ENCODE data around the gene NCAN.
"Not testable (repeated sequence)": the region's sequence is repeated elsewhere in the genome, so short reads cannot be mapped to it uniquely, and the experiment has no call there.

Gene NCAN

DNA sequence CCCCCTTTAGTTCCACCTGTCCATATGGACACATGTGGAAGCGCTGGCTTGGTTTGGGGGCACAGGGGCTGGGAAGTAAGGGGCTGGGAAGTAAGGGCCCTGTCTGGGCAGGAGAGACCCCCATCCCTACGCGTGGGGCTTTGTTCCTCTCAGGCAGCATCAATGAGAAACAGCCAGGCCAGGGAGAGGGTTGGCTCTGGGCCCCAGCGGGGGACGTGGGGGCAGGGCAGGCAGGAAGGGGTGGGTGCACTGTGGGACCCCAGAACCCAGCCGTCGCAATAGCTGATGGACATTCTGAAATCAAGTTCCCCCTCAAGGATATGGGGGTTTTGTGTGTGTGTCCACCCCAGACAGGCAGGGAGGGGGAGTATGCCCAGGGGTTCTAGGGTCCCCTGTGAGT is 1.2 kb downstream of the NCAN start:
- H3K27ac ChIP-seq, result no peak overlapping the region

GRCh38 chr19:19213426-19214158 is 1.8 kb downstream of the NCAN start:
- H3K27ac ChIP-seq, result no peak overlapping the region
- TF ChIP-seq CTCF (conservative IDR thresholded peaks at IDR 0.05), result no peak

More for the DNA sequence above, 1.2 kb downstream of the NCAN start:
- TF ChIP-seq CTCF (conservative IDR thresholded peaks at IDR 0.05), result no peak

GRCh38 chr19:19214159-19214490 is 2.4 kb downstream of the NCAN start:
- TF ChIP-seq CTCF (conservative IDR thresholded peaks at IDR 0.05), result no peak
- no peak overlapping the region for H3K27ac ChIP-seq

GRCh38 chr19:19214892-19215291 is 3.1 kb downstream of the NCAN start:
- H3K27ac ChIP-seq, result no peak overlapping the region
- TF ChIP-seq CTCF (conservative IDR thresholded peaks at IDR 0.05), result no peak

- H3K27ac ChIP-seq, result no peak overlapping the region
- TF ChIP-seq CTCF (conservative IDR thresholded peaks at IDR 0.05), result no peak
Observed at GRCh38 chr19:19215792-19216191, 4.0 kb downstream of the NCAN start.

DNA sequence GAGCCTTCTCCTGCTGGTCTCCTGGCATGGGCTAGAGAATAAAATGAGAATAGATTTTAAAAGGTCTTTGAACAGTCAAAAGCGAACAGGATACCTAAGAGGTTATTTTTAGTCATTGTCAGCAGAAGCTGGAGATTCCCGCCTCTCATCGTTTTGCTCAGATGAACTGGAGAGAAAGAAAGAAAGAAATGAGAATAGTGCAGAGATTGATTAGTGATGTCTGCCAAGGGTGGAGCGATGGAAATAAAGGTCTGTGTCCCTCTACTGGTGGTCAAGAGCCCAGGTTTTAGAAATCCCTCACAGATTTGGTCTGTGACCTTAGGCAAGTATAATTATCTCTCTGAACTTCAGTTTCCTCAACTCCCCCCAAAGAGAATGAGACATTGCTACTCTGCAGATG is 5.3 kb downstream of the NCAN start:
- no peak overlapping the region for H3K27ac ChIP-seq
- 0 out of 2 replicates have a peak, but pooled peaks have one; percentile 19 for TF ChIP-seq CTCF (conservative IDR thresholded peaks at IDR 0.05)

- no peak overlapping the region for H3K27ac ChIP-seq
- TF ChIP-seq CTCF (conservative IDR thresholded peaks at IDR 0.05), result no peak
Observed at GRCh38 chr19:19218911-19219310, 7.2 kb downstream of the NCAN start.

DNA sequence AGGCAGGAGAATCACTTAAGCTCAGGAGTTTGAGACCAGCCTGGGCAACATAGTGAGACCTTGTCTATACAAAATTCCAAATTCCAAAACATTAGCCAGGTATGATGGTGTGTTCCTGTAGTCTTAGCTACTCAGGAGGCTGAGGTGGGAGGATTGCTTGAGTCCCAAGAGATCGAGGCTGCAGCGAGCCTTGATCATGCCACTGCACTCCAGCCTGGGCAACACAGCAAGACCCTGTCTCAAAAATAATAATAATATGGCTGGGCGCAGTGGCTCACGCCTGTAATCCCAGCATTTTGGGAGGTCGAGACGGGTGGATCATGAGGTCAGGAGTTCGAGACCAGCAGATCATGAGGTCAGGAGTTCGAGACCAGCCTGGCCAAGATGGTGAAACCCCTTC is 9.2 kb downstream of the NCAN start:
- not testable (repeated sequence) for H3K27ac ChIP-seq

Data from VCaP (cell line).